H1 (cell line): Measurements from ENCODE around the gene IFT122. TPM values are rescaled to one million over a fixed set of nuclear protein-coding genes. Genes with fewer than 3 reads are reported as not detected.
A peak's percentile ranks its signal among the peaks of the same experiment; 100 is the strongest.

ENCODE experiments used
- CTCF ChIA-PET: fragments of 300-600 bp; sonication (Branson Sonifier 250); formaldehyde crosslinking; loops from one replicate; lab custom pipeline; 2021; ENCODE audit not compliant: partially characterized antibody; lab: Charles Lee
- POLR2A ChIA-PET: fragments of 300-600 bp; sonication (Branson Sonifier 250); formaldehyde crosslinking; loops from one replicate; lab custom pipeline; 2021; ENCODE audit warnings: inconsistent platforms; ENCODE audit not compliant: partially characterized antibody; lab: Charles Lee
- DNase-seq, 2 experiments: peaks; one replicate each; pipeline versions ENCODE4 v3.0.0 to v3.0.0-alpha.2; 2010 to 2022; ENCODE audit warnings: low spot score in 2 of 2, low read depth in 1 of 2, mixed read lengths in 1 of 2
- FAIRE-seq: peaks from 2 replicates; lab custom pipeline; 2011; peaks lifted over from hg19 to GRCh38; lab: Jason Lieb, UNC
- H2AFZ ChIP-seq: 2 replicates; pipeline ENCODE4 v1.8.1; 2012; ENCODE audit warnings: low read length, inconsistent platforms
- H2AK5ac ChIP-seq: 2 replicates; pipeline ENCODE4 v1.6.1; 2013; ENCODE audit warnings: low read depth, low read length
- H2BK120ac ChIP-seq: replicated peaks from 2 replicates; pipeline ENCODE3; 2013; ENCODE audit warnings: low read depth, low read length, inconsistent platforms
- H2BK12ac ChIP-seq: 2 replicates; pipeline ENCODE4 v1.6.1; 2013; ENCODE audit warnings: low read depth, low read length
- H2BK15ac ChIP-seq: 2 replicates; pipeline ENCODE4 v1.6.1; 2013; ENCODE audit warnings: low read length
- H2BK20ac ChIP-seq: 2 replicates; pipeline ENCODE4 v1.6.1; 2013; ENCODE audit warnings: low read length
- H2BK5ac ChIP-seq: 2 replicates; pipeline ENCODE4 v1.6.1; 2013; ENCODE audit warnings: low read depth, low read length
- H3K14ac ChIP-seq: 2 replicates; pipeline ENCODE4 v1.6.1; 2013; ENCODE audit warnings: inconsistent platforms; ENCODE audit not compliant: insufficient read length
- H3K18ac ChIP-seq: 2 replicates; pipeline ENCODE4 v1.6.1; 2013; ENCODE audit warnings: low read length; ENCODE audit errors: extremely low read depth
- H3K23ac ChIP-seq: 2 replicates; pipeline ENCODE4 v1.6.1; 2013; ENCODE audit warnings: inconsistent platforms; ENCODE audit not compliant: insufficient read length
- H3K23me2 ChIP-seq: 2 replicates; pipeline ENCODE4 v1.6.1; 2013; ENCODE audit warnings: low read depth, low read length
- H3K27ac ChIP-seq: 2 replicates; pipeline ENCODE4 v1.6.1; 2011; ENCODE audit warnings: low read depth, low read length, inconsistent platforms
- H3K27me3 ChIP-seq, 4 experiments: replicated peaks in 1 of 4; 1 replicate in 1 of 4; 2 replicates in 3 of 4; pipeline versions ENCODE4 v1.6.1 to v1.8.1; 2011 to 2013; ENCODE audit warnings: low read length in 3 of 4, mild to moderate bottlenecking in 3 of 4, inconsistent platforms in 2 of 4, mixed read lengths in 2 of 4, moderate library complexity in 1 of 4; ENCODE audit not compliant: control insufficient read depth in 3 of 4, insufficient read depth in 3 of 4; ENCODE audit errors: extremely low read depth in 1 of 4
- H3K36me3 ChIP-seq, 4 experiments: 2 replicates each; pipeline versions ENCODE4 v1.6.1 to v1.8.1; 2011 to 2013; ENCODE audit warnings: mild to moderate bottlenecking in 4 of 4, low read length in 3 of 4, moderate library complexity in 2 of 4, control low read depth in 1 of 4, inconsistent platforms in 1 of 4; ENCODE audit not compliant: insufficient read depth in 4 of 4, control insufficient read depth in 2 of 4
- H3K4ac ChIP-seq: replicated peaks from 2 replicates; pipeline ENCODE3; 2013; ENCODE audit warnings: low read length, low read depth, mixed read lengths, inconsistent platforms; ENCODE audit not compliant: insufficient read length
- H3K4me1 ChIP-seq, 4 experiments: replicated peaks in 1 of 4; 1 replicate in 1 of 4; 2 replicates in 3 of 4; pipeline versions ENCODE4 v1.6.1 to v1.8.1; 2011 to 2013; ENCODE audit warnings: low read length in 3 of 4, inconsistent platforms in 2 of 4, mixed read lengths in 1 of 4; ENCODE audit not compliant: insufficient read depth in 4 of 4, control insufficient read depth in 3 of 4
- H3K4me2 ChIP-seq, 2 experiments: 2 replicates each; pipeline versions ENCODE4 v1.6.1 to v1.8.1; 2011 to 2013; ENCODE audit warnings: low read depth in 2 of 2, low read length in 2 of 2, control low read depth in 1 of 2, inconsistent platforms in 1 of 2, mild to moderate bottlenecking in 1 of 2; ENCODE audit not compliant: insufficient read depth in 1 of 2
- H3K4me3 ChIP-seq, 4 experiments: fragments of 200-600, 300-600 bp in 1 of 4; sonication (generic), shearing (Covaris generic), sonication (Bioruptor Twin) in 1 of 4; 2 replicates each; pipeline versions ENCODE4 v1.5.1 to v1.8.1; 2011 to 2016; ENCODE audit warnings: low read length in 4 of 4, low read depth in 3 of 4, control low read depth in 2 of 4, inconsistent platforms in 2 of 4, mild to moderate bottlenecking in 2 of 4, mixed read lengths in 1 of 4, moderate library complexity in 1 of 4; ENCODE audit not compliant: insufficient read depth in 2 of 4; ENCODE audit errors: extremely low read depth in 1 of 4
- H3K56ac ChIP-seq: replicated peaks from 2 replicates; pipeline ENCODE3; 2013; ENCODE audit warnings: low read depth, mild to moderate bottlenecking, mixed read lengths, low read length, inconsistent platforms; ENCODE audit not compliant: insufficient read length
- H3K79me1 ChIP-seq: 2 replicates; pipeline ENCODE4 v1.6.1; 2013; ENCODE audit warnings: low read depth, low read length, control low read depth
- H3K79me2 ChIP-seq, 2 experiments: 2 replicates each; pipeline versions ENCODE4 v1.6.1 to v1.8.1; 2012 to 2013; ENCODE audit warnings: low read length in 2 of 2, mild to moderate bottlenecking in 2 of 2, inconsistent platforms in 1 of 2; ENCODE audit not compliant: insufficient read depth in 2 of 2, control insufficient read depth in 1 of 2
- H3K9ac ChIP-seq, 4 experiments: replicated peaks in 1 of 4; 1 replicate in 1 of 4; 2 replicates in 3 of 4; pipeline versions ENCODE4 v1.6.1 to v1.8.1; 2011 to 2013; ENCODE audit warnings: low read depth in 3 of 4, low read length in 3 of 4, control low read depth in 2 of 4, mild to moderate bottlenecking in 2 of 4, moderate library complexity in 2 of 4, inconsistent platforms in 1 of 4; ENCODE audit errors: extremely low read depth in 1 of 4
- H3K9me3 ChIP-seq, 2 experiments: 2 replicates each; pipeline versions ENCODE4 v1.6.1 to v1.8.1; 2012 to 2013; ENCODE audit warnings: mild to moderate bottlenecking in 2 of 2, moderate library complexity in 2 of 2, control low read depth in 1 of 2, inconsistent platforms in 1 of 2, low read depth in 1 of 2, low read length in 1 of 2, mixed read lengths in 1 of 2; ENCODE audit not compliant: insufficient read depth in 2 of 2
- H4K20me1 ChIP-seq, 2 experiments: replicated peaks in 1 of 2; 2 replicates each; pipeline versions ENCODE3 to v1.8.1; 2011 to 2013; ENCODE audit warnings: inconsistent platforms in 2 of 2, low read length in 2 of 2, mild to moderate bottlenecking in 1 of 2; ENCODE audit not compliant: insufficient read depth in 2 of 2, control insufficient read depth in 1 of 2
- H4K5ac ChIP-seq: 2 replicates; pipeline ENCODE4 v1.6.1; 2013; ENCODE audit warnings: low read length, low read depth, mixed read lengths, inconsistent platforms; ENCODE audit not compliant: insufficient read length
- H4K8ac ChIP-seq: 2 replicates; pipeline ENCODE4 v1.8.0; 2013; ENCODE audit warnings: mild to moderate bottlenecking, moderate library complexity, low read length, inconsistent platforms; ENCODE audit not compliant: insufficient read depth; ENCODE audit errors: extremely low read depth
- H4K91ac ChIP-seq: replicated peaks from 2 replicates; pipeline ENCODE3; 2013; ENCODE audit warnings: low read length, mixed read lengths, inconsistent platforms; ENCODE audit not compliant: insufficient read length
- WGBS, 2 experiments: shearing (Covaris generic) in 1 of 2; methylation state at CpG; one replicate each; pipeline versions ENCODE4 v1.1.6 to v1.1.7; 2013 to 2015; ENCODE audit warnings: low lambda C conversion rate in 2 of 2, mixed read lengths in 2 of 2, inconsistent platforms in 1 of 2, low coverage in 1 of 2, missing lambda C conversion rate in 1 of 2; ENCODE audit not compliant: insufficient replicate concordance in 2 of 2, insufficient coverage in 1 of 2, insufficient read length in 1 of 2; ENCODE audit errors: extremely low coverage in 1 of 2, missing lambda C conversion rate in 1 of 2; 5-methylcytosine and 5-hydroxymethylcytosine counted together
- polyA plus RNA-seq, 7 experiments: library from polyadenylated mRNA; depleted of rRNA in 3 of 7; stranded (reverse) in 5 of 7; unstranded in 2 of 7; fragments of >200 nt in 5 of 7; fragments of 200-250 nt in 2 of 7; gene quantifications; 1 replicate in 5 of 7; 2 replicates in 1 of 7; 4 replicates in 1 of 7; pipeline versions ENCODE4 v1.2.1 to v1.2.3, GENCODE V29; 2011 to 2013; ENCODE audit warnings: missing spikeins in 2 of 7, mixed read lengths in 2 of 7
- total RNA-seq: library from RNA; stranded (reverse); fragmentation: NEBNext Ultra II Directional; extraction: Animal tissue kit (Norgen Biotek cat#: 25700); gene quantifications from 2 replicates; pipeline ENCODE4 v1.2.1, GENCODE V29; 2021

IFT122 gene
- total and polyA plus RNA-seq, 2 of the 8 experiments (the other 6 are each of a cell fraction or from before 2014, with no cell fraction given): 23.7 to 25.1 TPM

DNA sequence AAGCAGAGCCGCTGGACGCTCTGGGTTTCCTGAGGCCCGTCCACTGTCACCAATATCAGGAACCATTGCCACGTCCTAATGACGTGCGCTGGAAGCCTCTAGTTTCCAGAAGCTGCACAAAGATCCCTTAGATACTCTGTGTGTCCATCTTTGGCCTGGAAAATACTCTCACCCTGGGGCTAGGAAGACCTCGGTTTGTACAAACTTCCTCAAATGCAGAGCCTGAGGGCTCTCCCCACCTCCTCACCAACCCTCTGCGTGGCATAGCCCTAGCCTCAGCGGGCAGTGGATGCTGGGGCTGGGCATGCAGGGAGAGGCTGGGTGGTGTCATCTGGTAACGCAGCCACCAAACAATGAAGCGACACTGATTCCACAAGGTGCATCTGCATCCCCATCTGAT lies 91.7 kb downstream of the IFT122 start:
- H3K4me1 ChIP-seq: peaks cover 3 to 16% (median 7%) of the 10 kb centered on the region in 4 experiments; a peak in 6 of 7 replicates
- CTCF ChIA-PET: no interaction called here
- DNase-seq: no peak
- H3K23ac ChIP-seq: no peak overlapping the region
- POLR2A ChIA-PET: interaction anchor here (0.6 kb wide), 1 partner anchor 480 kb away, joined by 3 read pairs; no protein-coding TSS in a partner anchor
- H3K79me1 ChIP-seq: no peaks in the 10 kb centered on the region
- H4K5ac ChIP-seq: no peak overlapping the region
- H3K9ac ChIP-seq: no peak overlapping the region
- H2BK120ac ChIP-seq: no peak overlapping the region
- peak overlapping the region; percentile 80; the same call in 1 of the 2 replicates for H2BK20ac ChIP-seq
- H3K27ac ChIP-seq: no peak overlapping the region
- no peak overlapping the region for H4K8ac ChIP-seq
- no peak overlapping the region for H3K14ac ChIP-seq
- H3K18ac ChIP-seq: no peak overlapping the region
- no peak overlapping the region for H2AFZ ChIP-seq
- WGBS, 2 experiments: 87% methylated on average over 11 of the region's 11 CpGs; no CpG with 5 or more reads in 1 of the 2 experiments
- peaks cover 2% of the 10 kb centered on the region; the same call in 1 of the 2 replicates for H3K23me2 ChIP-seq
- H2AK5ac ChIP-seq: no peak overlapping the region
- H4K91ac ChIP-seq: no peak overlapping the region
- H3K79me2 ChIP-seq: no peaks in the 10 kb centered on the region
- H2BK15ac ChIP-seq: 0 out of 2 replicates have a peak overlapping the region, but pooled peaks have one; percentile 92
- H3K4me3 ChIP-seq: no peak overlapping the region
- H2BK12ac ChIP-seq: peak overlapping the region; percentile 68; the same call in 1 of the 2 replicates
- H3K4me2 ChIP-seq: no peak overlapping the region
- no peak overlapping the region for H3K4ac ChIP-seq
- no peaks in the 10 kb centered on the region for H4K20me1 ChIP-seq
- no peaks in the 10 kb centered on the region for H3K27me3 ChIP-seq
- FAIRE-seq: no peak
- peak overlapping the region; percentile 44; the same call in 1 of the 2 replicates for H2BK5ac ChIP-seq
- H3K56ac ChIP-seq: no peak overlapping the region
- H3K9me3 ChIP-seq: no peaks in the 10 kb centered on the region
- H3K36me3 ChIP-seq: no peaks in the 10 kb centered on the region
